HFFc6 (cell line): Measurements from ENCODE around the gene NLRP1. TPM values are rescaled to one million over a fixed set of nuclear protein-coding genes. Genes with fewer than 3 reads are reported as not detected.

Experiments
- DNase-seq: peaks from one replicate; pipeline ENCODE4 v3.0.0-alpha.2; 2018
- H3K27ac Mint-ChIP-seq: 2 replicates; pipeline ENCODE4 v1.8.0; 2020; ENCODE audit warnings: mild to moderate bottlenecking, mixed read lengths
- H3K27me3 Mint-ChIP-seq: 2 replicates; pipeline ENCODE4 v1.8.0; 2021; ENCODE audit warnings: mild to moderate bottlenecking, moderate library complexity, mixed read lengths; ENCODE audit not compliant: insufficient read depth
- H3K36me3 Mint-ChIP-seq: 2 replicates; pipeline ENCODE4 v1.8.0; 2021; ENCODE audit warnings: low read depth, mixed read lengths
- H3K4me1 Mint-ChIP-seq: 2 replicates; pipeline ENCODE4 v1.8.0; 2020; ENCODE audit warnings: low read depth, mixed read lengths
- H3K4me3 Mint-ChIP-seq: 2 replicates; pipeline ENCODE4 v1.8.0; 2020; ENCODE audit warnings: mild to moderate bottlenecking, moderate library complexity, mixed read lengths
- H3K9me3 Mint-ChIP-seq: 2 replicates; pipeline ENCODE4 v1.8.0; 2020; ENCODE audit warnings: mild to moderate bottlenecking, mixed read lengths
- CTCF ChIP-seq: fragments of 200-600 bp; sonication (generic); IDR thresholded peaks from 2 replicates; pipeline ENCODE4 v1.5.0; 2021; ENCODE audit warnings: antibody characterized with exemption, mild to moderate bottlenecking
- total RNA-seq, 6 experiments: library from RNA; stranded (reverse); fragmentation: NEBNext Ultra II Directional; extraction: Animal tissue kit (Norgen Biotek cat#: 25700); gene quantifications; 2 replicates in 1 of 6; 3 replicates in 5 of 6; pipeline ENCODE4 v1.2.3, GENCODE V29; 2021

Gene NLRP1
- total RNA-seq, 6 experiments from 2014 or later: 26.9 to 44.9 (median 40.6) TPM

- no peaks in the 10 kb centered on the region for H3K9me3 Mint-ChIP-seq
- H3K36me3 Mint-ChIP-seq: peaks cover 65% of the 10 kb centered on the region
- no peak for TF ChIP-seq CTCF
- no peak for DNase-seq
- H3K27me3 Mint-ChIP-seq: no peaks in the 10 kb centered on the region; the same call in none of the 2 replicates
- H3K4me1 Mint-ChIP-seq: peaks cover 23% of the 10 kb centered on the region
- no peak overlapping the region for H3K4me3 Mint-ChIP-seq
- H3K27ac Mint-ChIP-seq: no peak overlapping the region
Measured at GRCh38 chr17:5481451-5481850, 102.9 kb downstream of the NLRP1 start.

- Mint-ChIP-seq H3K27ac (no peak overlapping the region), H3K4me1 (peaks cover 23% of the 10 kb centered on the region), H3K36me3 (peaks cover 68% of the 10 kb centered on the region)
Measured at GRCh38 chr17:5480962-5481361, 103.3 kb downstream of the NLRP1 start.

DNA sequence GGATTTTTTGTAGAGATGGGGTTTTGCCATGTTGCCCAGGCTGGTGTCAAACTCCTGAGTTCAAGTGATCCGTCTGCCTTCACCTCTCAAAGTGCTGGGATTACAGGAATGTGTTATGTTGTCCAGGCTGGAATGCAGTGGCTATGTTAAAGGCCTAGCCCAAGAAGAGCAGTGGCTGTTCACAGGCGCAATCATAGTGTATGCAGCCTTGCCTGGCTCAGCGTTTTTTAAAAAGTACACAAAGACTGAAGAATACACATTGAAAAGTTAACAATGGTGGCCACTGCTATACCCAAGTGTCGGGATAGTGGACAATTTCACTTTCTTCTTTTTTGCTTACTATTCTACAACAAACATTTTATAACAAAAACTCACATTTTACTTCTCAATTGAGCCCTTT is 105.3 kb downstream of the NLRP1 start:
- Mint-ChIP-seq H3K4me1 (peaks cover 8% of the 10 kb centered on the region), H3K9me3 (no peaks in the 10 kb centered on the region), H3K36me3 (peaks cover 70% of the 10 kb centered on the region), H3K4me3 (no peak overlapping the region), H3K27me3 (no peaks in the 10 kb centered on the region; the same call in 1 of the 2 replicates), H3K27ac (no peak overlapping the region)
- TF ChIP-seq CTCF: no peak
- DNase-seq: no peak

More at GRCh38 chr17:5480962-5481361, 103.3 kb downstream of the NLRP1 start:
- no peaks in the 10 kb centered on the region; the same call in none of the 2 replicates for H3K27me3 Mint-ChIP-seq
- H3K4me3 Mint-ChIP-seq: no peak overlapping the region
- no peak for TF ChIP-seq CTCF
- no peak for DNase-seq
- H3K9me3 Mint-ChIP-seq: no peaks in the 10 kb centered on the region

DNA sequence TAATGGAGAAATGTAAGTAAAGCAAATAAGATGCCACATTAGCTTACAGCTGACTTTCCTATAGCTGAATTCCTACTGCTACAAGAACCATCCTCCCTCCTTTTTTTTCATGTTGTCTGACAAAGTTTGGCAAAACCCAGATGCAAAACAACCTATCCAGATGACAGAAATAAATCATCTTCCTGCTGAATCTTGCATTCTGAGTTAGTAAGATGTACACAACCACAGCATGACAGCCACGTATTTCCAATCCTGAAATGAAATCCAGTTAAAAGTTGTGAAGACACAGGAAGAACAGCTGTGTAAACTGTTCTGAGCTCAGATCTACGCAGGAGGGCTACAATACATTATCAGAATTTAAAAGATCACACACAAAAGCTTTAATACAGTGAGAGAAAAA is 110.4 kb downstream of the NLRP1 start:
- no peaks in the 10 kb centered on the region; the same call in none of the 2 replicates for H3K27me3 Mint-ChIP-seq
- TF ChIP-seq CTCF: no peak
- H3K36me3 Mint-ChIP-seq: peaks cover 40% of the 10 kb centered on the region
- H3K9me3 Mint-ChIP-seq: no peaks in the 10 kb centered on the region
- no peak overlapping the region for H3K4me3 Mint-ChIP-seq
- peaks cover 12% of the 10 kb centered on the region for H3K4me1 Mint-ChIP-seq
- H3K27ac Mint-ChIP-seq: no peak overlapping the region
- DNase-seq: no peak

DNA sequence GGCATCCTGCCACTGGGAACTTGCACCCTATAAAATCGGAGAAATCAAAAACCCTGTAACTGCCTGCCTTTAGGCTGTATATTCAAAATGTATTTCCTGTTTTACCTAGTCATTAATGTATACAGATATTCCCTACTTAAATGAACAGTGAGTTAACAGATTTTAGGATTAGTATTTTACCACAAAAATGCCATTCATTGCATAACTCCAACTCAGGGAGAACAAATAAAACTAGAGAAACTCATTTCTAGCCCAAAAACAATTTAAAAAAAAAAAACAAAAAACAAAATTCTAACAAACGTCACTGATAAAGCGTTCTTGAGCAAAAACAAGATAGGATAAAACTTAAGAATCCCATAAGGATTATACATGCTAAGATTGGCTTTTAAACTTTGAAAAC is 111.8 kb downstream of the NLRP1 start:
- Mint-ChIP-seq H3K4me1 (peaks cover 14% of the 10 kb centered on the region), H3K4me3 (no peak overlapping the region), H3K36me3 (peaks cover 29% of the 10 kb centered on the region), H3K9me3 (no peaks in the 10 kb centered on the region), H3K27ac (peak overlapping the region; percentile 38), H3K27me3 (peaks cover 2% of the 10 kb centered on the region)
- DNase-seq: no peak
- no peak for TF ChIP-seq CTCF

- TF ChIP-seq CTCF: no peak
- no peak for DNase-seq
- Mint-ChIP-seq H3K9me3 (no peaks in the 10 kb centered on the region), H3K27me3 (peaks cover 3% of the 10 kb centered on the region; the same call in 1 of the 2 replicates), H3K4me3 (peak overlapping the region; percentile 95), H3K4me1 (peaks cover 43% of the 10 kb centered on the region), H3K36me3 (peaks cover 6% of the 10 kb centered on the region), H3K27ac (peak overlapping the region; percentile 68)
Measured at GRCh38 chr17:5468075-5468473, 116.2 kb downstream of the NLRP1 start.
